ENCODE measurements around the gene MOV10L1. TPM values are rescaled to one million over a fixed set of nuclear protein-coding genes. Genes with fewer than 3 reads are reported as not detected.
"Not testable (repeated sequence)": the region's sequence is repeated elsewhere in the genome, so short reads cannot be mapped to it uniquely, and the experiment has no call there.

Gene MOV10L1
- total and polyA plus RNA-seq, 2 donors from 2014 or later: 0.38 to 0.62 TPM

DNA sequence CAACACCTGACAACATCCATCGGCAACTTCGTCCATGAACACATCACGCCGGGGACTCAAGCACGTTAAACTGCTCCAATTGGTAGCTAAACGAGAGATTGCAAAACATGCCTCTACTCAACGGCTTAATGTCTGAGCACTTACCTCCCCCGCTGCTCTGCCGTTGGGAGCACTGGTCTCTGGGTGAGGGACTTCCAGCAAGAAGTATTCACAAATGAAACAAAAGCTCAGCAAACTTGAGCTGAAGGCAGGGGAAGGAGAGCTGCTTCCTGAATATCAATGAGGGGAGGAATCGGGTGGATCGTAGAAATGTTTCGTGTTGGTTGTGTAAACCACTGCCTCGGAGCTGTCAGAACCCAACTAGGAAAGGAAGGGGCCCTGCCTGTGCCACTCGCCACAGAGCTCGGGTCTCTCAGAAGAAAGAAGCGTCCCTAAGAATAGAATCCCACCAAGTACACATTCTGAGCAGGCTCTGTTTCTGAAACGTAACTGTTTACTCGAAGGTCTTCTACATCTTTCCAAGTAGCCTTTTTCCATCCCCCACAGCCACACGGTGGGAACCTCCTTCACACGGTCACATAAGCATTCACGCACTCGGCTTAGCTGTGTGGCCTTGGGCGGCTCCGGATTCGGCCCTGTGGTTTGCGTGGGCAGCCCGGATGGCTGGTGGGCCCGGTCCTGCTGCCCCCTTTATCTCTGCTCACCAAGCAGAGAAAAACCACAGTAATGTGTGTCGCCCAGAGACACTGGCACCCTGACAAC, 4.4 kb upstream of the MOV10L1 start, which contains the start of gene MLC1:
Gene MLC1 (minus strand): TSS at position 216 of the 762 bp plus-strand sequence. CDS start 524 bp downstream, outside the sequence.
- Histone ChIP-seq H3K4me3 (ENCODE audit: low read length in 3 of 3) (no peak within 1 kb of the TSS), H3K27ac (ENCODE audit: low read depth in 2 of 2, low read length in 2 of 2) (no peak within 1 kb of the TSS), H3K9ac (ENCODE audit: low read length in 3 of 3) (no peak within 1 kb of the TSS), H3K4me1 (ENCODE audit: control insufficient read depth in 2 of 3, insufficient read depth in 2 of 3, low read depth in 1 of 3, low read length in 3 of 3) (no peaks in the 10 kb centered on the region), H3K9me3 (ENCODE audit: control insufficient read depth in 2 of 3, insufficient read depth in 1 of 3, low read length in 3 of 3) (no peaks in the 10 kb centered on the region), H3K36me3 (ENCODE audit: control insufficient read depth in 2 of 3, insufficient read depth in 3 of 3, low read length in 3 of 3) (no peaks in the 10 kb centered on the region), H3K27me3 (ENCODE audit: control insufficient read depth, insufficient read depth, low read length) (peaks cover 2% of the 10 kb centered on the region)
- DNase-seq: peak in 1 of 5 donors; percentile 46
- no peak for FAIRE-seq
- TF ChIP-seq, protein P1, sequence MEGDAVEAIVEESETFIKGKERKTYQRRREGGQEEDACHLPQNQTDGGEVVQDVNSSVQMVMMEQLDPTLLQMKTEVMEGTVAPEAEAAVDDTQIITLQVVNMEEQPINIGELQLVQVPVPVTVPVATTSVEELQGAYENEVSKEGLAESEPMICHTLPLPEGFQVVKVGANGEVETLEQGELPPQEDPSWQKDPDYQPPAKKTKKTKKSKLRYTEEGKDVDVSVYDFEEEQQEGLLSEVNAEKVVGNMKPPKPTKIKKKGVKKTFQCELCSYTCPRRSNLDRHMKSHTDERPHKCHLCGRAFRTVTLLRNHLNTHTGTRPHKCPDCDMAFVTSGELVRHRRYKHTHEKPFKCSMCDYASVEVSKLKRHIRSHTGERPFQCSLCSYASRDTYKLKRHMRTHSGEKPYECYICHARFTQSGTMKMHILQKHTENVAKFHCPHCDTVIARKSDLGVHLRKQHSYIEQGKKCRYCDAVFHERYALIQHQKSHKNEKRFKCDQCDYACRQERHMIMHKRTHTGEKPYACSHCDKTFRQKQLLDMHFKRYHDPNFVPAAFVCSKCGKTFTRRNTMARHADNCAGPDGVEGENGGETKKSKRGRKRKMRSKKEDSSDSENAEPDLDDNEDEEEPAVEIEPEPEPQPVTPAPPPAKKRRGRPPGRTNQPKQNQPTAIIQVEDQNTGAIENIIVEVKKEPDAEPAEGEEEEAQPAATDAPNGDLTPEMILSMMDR (IDR thresholded peaks at IDR 0.05; ENCODE audit: borderline replicate concordance, extremely low read depth, insufficient read depth): no peak
- intact Hi-C loops (cut with DNase I): no loop called here

GRCh38 chr22:50086526-50086925, 3.3 kb upstream of the MOV10L1 start:
- Histone ChIP-seq H3K4me3 (ENCODE audit: low read length in 3 of 3) (no peak overlapping the region), H3K27ac (ENCODE audit: low read depth in 2 of 2, low read length in 2 of 2) (no peak overlapping the region), H3K9ac (ENCODE audit: low read length in 3 of 3) (no peak overlapping the region), H3K36me3 (ENCODE audit: control insufficient read depth in 2 of 3, insufficient read depth in 3 of 3, low read length in 3 of 3) (no peaks in the 10 kb centered on the region), H3K9me3 (ENCODE audit: control insufficient read depth in 2 of 3, insufficient read depth in 1 of 3, low read length in 3 of 3) (no peaks in the 10 kb centered on the region), H3K4me1 (ENCODE audit: control insufficient read depth in 2 of 3, insufficient read depth in 2 of 3, low read depth in 1 of 3, low read length in 3 of 3) (no peaks in the 10 kb centered on the region), H3K27me3 (ENCODE audit: control insufficient read depth, insufficient read depth, low read length) (peaks cover 2% of the 10 kb centered on the region)
- intact Hi-C loops (cut with DNase I): no loop called here
- TF ChIP-seq, protein P1 (IDR thresholded peaks at IDR 0.05; ENCODE audit: borderline replicate concordance, extremely low read depth, insufficient read depth): no peak
- FAIRE-seq: no peak
- DNase-seq: no peak

GRCh38 chr22:50086975-50087374, 2.8 kb upstream of the MOV10L1 start:
- H3K9ac ChIP-seq (ENCODE audit: low read length in 3 of 3); H3K27me3 ChIP-seq (ENCODE audit: control insufficient read depth, insufficient read depth, low read length); H3K9me3 ChIP-seq (ENCODE audit: control insufficient read depth in 2 of 3, insufficient read depth in 1 of 3, low read length in 3 of 3); FAIRE-seq; intact Hi-C loops (cut with DNase I); H3K4me3 ChIP-seq (ENCODE audit: low read length in 3 of 3); DNase-seq; H3K36me3 ChIP-seq (ENCODE audit: control insufficient read depth in 2 of 3, insufficient read depth in 3 of 3, low read length in 3 of 3); H3K4me1 ChIP-seq (ENCODE audit: control insufficient read depth in 2 of 3, insufficient read depth in 2 of 3, low read depth in 1 of 3, low read length in 3 of 3); H3K27ac ChIP-seq (ENCODE audit: low read depth in 2 of 2, low read length in 2 of 2): not testable (repeated sequence)

DNA sequence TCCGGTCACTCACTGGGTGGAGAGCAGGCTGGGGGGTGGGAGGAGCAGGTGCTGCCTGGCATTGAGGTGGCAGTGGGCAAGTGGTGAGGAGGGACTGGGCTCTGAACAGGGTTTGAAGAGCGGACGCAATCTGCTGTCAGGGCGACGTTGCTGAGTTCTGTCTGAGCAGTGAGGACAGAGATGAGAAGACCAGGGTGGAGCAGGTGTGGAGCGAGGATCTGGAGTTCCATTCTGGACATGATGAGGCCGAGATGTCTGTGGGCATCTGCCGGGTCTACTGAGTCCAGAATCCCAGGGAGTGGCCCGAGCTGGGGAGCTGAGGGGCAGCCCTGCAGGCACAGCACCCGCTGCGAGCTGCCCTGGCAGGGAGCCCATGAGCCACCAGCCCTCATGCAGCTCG, 2.2 kb upstream of the MOV10L1 start:
- TF ChIP-seq, protein P1 (IDR thresholded peaks at IDR 0.05; ENCODE audit: borderline replicate concordance, extremely low read depth, insufficient read depth): no peak
- H3K27me3 ChIP-seq (ENCODE audit: control insufficient read depth, insufficient read depth, low read length): peaks cover 2% of the 10 kb centered on the region
- H3K9ac ChIP-seq (ENCODE audit: low read length in 3 of 3): no peak overlapping the region
- H3K27ac ChIP-seq (ENCODE audit: low read depth in 2 of 2, low read length in 2 of 2): no peak overlapping the region
- no peaks in the 10 kb centered on the region for H3K36me3 ChIP-seq (ENCODE audit: control insufficient read depth in 2 of 3, insufficient read depth in 3 of 3, low read length in 3 of 3)
- FAIRE-seq (no peak), DNase-seq (peak in 1 of 5 donors; percentile 55)
- no peak overlapping the region for H3K4me3 ChIP-seq (ENCODE audit: low read length in 3 of 3)
- H3K4me1 ChIP-seq (ENCODE audit: control insufficient read depth in 2 of 3, insufficient read depth in 2 of 3, low read depth in 1 of 3, low read length in 3 of 3): no peaks in the 10 kb centered on the region
- no peaks in the 10 kb centered on the region for H3K9me3 ChIP-seq (ENCODE audit: control insufficient read depth in 2 of 3, insufficient read depth in 1 of 3, low read length in 3 of 3)
- intact Hi-C loops (cut with DNase I): no loop called here

All from kidney (tissue), 14 donors.